GM19372 (cell line): ENCODE results near the gene GSC.

Experiments used
- ATAC-seq: cut with Tn5 transposase; IDR thresholded peaks from one replicate; pipeline ENCODE4 v1.9.1; 2021; ENCODE audit warnings: mild to moderate bottlenecking, low read depth, moderate library complexity; ENCODE audit not compliant: unreplicated experiment

Gene GSC

GRCh38 chr14:94772548-94772947 lies 2.6 kb upstream of the GSC start:
- no peak for ATAC-seq

GRCh38 chr14:94771906-94772490 lies 2.1 kb upstream of the GSC start:
- ATAC-seq = no peak

- no peak for ATAC-seq
Measured at GRCh38 chr14:94771158-94771905, 1.4 kb upstream of the GSC start.

DNA sequence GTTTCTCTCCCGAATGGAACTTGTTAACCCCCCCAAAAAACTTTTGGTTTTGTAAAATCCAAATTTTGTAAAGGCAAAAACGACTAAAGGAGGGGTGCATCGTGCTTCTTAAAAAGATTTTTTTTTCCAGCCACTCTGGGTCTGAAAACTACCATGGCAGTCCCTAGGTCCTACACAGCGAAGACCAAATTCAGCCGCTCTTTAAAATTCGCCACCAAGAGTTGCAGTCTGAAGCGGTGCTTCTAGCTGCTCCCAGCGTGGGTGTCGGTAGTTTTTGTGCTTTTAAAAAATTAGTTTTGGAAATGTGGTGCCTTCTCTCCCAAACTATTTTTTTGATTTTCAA lies 873 bp upstream of the GSC start:
- ATAC-seq = no peak

DNA sequence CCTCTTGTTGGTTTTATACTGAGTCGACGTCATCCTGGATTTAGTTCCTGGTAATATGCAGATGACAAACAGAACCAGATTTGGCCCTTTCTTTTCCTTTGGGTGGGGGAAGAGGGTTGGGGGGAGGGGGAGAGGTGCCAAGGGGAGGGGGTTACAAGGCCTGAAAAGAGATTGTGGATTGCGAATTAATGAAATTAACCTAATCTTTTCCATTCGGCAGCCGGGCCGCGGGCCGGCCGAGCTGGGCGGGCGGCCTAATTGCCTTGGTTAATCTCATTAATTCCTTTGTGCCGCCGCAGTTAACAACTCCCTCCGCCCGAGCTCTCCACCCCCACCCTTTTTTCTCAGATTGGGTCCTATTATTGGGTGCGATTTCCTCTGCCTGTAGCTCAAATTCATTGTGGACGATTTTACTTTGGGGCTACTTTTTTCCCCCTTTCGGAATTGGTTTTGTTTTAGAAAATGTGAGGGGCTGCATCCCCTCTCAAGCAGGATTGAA lies 387 bp upstream of the GSC start:
- ATAC-seq = no peak

DNA sequence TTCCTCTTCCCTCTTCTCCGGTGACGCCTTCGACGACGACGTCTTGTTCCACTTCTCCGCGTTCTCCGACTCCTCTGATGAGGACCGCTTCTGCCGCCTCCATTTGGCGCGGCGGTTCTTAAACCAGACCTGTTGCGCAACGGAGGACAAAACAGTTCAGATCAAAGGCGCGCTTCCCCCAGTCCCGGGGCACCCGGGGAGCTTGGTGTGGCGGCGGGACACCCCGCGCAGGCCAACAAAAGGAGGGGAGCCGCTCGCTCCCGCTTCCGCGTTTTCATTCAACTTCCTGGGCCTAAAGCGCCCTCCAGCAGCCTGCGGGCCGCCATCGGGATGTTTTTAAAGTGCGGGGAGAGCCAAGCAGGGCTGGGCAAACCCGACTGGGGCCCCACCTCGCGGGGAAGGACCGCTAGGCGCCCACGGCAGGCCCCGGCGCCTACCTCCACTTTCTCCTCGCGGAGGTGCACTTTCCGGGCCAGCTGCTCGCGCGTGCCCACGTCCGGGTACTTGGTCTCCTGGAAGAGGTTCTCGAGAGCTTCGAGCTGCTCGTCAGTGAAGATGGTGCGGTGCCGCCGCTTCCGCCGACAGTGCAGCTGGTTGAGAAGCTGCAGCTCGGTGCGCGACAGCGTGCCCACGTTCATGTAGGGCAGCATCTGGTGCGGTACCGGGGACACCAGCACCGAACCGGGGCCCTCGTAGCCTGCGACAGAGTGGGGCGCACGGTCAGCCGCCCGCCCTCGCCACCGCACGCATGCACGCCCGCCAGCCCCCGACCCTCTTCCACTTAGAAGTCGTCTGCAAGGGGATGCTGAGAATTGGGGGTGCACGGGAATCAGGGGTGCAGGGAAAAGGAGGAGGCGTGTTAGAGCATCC lies 1.2 kb downstream of the GSC start:
- no peak for ATAC-seq

- ATAC-seq = no peak
Measured at GRCh38 chr14:94768141-94768520, 1.8 kb downstream of the GSC start.

- no peak for ATAC-seq
Measured at GRCh38 chr14:94767321-94767878, 2.5 kb downstream of the GSC start.

DNA sequence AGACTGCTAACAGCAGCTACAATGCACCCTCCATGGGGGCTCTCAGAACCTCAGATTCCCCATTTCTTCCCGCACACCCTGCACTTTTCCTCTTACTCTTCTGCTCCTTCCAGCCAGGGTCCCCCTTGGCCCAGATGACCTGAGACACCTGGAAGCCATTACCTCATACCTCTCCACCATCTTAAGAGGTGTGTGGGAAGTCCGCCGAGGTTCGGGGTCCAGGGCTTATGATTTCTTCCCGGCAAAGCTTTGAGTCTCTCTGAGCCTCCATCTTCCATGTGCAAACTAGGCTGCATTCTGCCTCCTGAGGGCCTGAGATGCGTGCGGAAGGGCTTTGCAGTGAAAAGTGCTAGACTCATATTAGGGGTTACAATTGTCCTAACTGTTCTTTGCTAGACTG lies 5.3 kb downstream of the GSC start:
- ATAC-seq = no peak

GRCh38 chr14:94762431-94762830 lies 7.5 kb downstream of the GSC start:
- no peak for ATAC-seq

DNA sequence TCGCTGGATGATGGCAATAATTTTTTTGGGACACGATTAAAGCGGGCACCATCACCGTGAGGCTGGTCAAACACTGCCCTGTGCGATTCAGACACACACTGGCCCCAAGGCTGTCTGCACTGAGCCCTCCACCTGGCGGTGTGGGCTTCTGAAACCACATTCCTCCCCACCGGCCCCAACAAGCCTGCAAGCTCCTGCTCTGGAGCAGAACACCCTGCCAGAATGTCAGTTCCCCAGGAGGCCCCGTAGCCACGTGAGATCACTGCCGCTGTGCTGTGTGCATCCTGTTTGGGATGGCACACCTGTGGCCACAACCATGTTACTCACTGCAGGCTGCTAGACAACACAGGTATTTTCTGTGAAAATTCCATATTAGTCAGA lies 7.9 kb downstream of the GSC start:
- no peak for ATAC-seq

DNA sequence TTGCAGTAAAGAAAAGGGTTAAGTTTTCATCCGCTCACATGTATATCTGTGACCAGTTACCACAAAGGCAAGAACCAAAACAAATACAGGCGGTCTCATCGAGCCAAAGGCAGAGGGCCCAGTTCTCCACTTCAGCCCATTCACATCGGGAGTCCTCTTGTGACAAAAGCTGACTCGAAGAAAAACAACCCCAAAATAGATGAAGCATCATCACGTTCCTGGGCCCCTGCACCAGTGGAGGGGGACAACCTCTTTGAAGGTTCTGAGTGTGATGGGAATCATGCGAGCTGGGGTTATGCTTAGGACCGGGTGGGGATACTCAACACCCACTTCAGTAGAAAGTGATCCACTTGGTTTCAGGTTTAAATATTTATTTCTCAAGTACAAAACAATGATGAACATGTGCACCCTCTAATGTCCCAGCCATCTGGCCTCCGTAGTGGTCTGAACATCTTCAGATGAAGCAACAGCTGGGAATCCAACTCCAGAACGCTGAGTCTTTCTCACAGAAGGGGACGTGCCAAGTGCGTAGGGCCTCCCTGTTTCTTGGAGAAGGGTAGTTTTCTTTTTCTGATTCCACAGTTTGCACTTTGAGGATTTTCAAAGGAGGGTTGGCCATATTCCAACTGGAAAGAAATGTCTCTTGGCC lies 8.4 kb downstream of the GSC start:
- no peak for ATAC-seq

DNA sequence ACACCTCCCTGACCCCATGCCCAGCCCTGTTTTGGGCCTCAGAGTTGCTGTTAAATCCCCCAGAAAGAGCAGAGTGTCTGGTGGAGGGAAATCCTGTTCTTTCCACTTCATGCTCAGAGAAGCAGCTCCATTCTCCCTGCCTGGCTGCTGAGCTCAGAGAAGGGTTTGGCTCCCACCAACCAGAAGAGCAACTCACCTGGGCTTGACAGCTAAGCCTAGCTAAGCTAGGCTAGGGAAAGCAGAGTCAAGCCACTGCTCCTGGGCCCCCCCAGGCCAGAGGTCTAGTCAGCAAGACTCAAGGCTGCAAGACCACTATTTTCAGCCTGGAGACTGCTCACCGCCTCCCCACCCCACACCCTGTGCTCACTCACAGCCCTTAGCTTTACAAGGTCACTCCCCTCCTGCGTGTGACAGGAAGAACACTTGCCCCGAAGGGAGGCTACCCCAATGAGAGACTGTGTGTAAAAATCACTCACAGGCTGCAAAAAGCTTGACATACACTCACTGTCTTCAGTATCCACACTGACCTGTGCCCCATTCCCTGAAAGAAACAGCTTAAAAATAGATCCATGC lies 13.5 kb downstream of the GSC start:
- no peak for ATAC-seq

DNA sequence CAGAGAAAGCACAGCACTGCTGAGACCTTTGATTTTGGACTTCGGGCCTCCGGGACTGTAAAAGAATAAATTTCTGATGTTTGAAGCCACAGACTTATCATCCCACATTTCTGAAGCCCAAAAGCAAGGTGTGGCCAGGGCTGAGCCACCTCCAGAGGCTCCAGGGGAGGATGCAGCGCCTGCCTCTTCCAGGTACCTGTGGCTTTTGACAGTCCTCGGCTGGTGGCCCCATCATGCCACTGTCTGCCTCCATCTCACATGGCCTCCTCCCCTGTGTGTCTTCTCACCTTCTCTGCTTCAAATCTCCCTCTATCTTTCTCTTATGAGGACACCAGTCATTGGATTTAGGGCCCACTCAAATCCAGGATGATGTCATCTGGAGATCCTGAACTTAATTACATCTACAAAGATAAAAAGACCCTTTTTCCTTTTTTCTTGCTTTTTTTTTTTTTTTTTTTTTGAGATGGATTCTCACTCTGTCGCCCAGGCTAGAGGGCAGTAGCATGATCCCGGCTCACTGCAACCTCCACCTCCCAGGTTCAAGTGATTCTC lies 15.4 kb downstream of the GSC start:
- ATAC-seq = no peak

- no peak for ATAC-seq
Measured at GRCh38 chr14:94752591-94753436, 17.1 kb downstream of the GSC start.

GRCh38 chr14:94751956-94752355 lies 18.0 kb downstream of the GSC start:
- no peak for ATAC-seq

GRCh38 chr14:94751321-94751720 lies 18.6 kb downstream of the GSC start:
- ATAC-seq = no peak

- ATAC-seq = no peak
Measured at GRCh38 chr14:94750371-94750770, 19.5 kb downstream of the GSC start.

DNA sequence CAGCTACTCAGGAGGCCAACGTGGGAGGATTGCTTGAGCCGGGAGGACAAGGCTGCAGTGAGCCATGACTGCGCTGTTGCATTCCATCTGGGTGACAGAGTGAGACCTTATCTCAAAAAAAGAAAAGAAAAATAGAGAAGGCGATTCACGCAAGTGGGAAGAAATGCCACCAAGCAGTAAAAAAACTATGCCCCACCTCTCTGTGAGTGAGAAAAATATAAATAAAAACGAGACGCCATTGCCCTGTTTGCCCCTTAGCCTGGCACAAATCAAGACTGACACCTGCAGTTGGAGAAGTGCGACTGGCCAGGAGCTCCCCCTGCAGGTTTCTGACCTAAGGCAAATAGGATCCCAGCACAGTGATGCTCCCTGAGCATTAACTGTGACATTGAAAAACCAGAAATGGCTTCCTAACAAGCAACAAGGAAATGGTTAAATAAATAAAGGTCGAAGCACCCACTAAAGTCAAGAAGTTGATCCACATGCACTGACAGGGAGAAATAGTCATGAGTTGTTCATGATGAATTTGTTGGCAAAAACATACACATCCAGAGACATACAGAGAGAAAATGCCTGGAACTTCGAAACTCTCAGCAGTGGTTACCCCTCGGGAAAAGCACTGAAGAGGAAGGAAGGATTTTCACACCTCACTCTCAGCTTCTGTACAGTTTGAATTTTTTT lies 21.1 kb downstream of the GSC start:
- ATAC-seq = no peak
